Adrenal gland (tissue), 12 donors: ENCODE data around the gene FGF19. TPM values are rescaled to one million over a fixed set of nuclear protein-coding genes. Genes with fewer than 3 reads are reported as not detected.
A peak's percentile ranks its signal among the peaks of the same experiment; 100 is the strongest.

Experiments
- DNase-seq, 7 donors: peaks; one replicate each; pipeline ENCODE4 v3.0.0-alpha.2; 2019 to 2020
- H3K27ac ChIP-seq, 5 donors: fragments of 200-600 bp; sonication (generic) in 4 of 5; 1 replicate in 3 of 5; 2 replicates in 2 of 5; pipeline versions ENCODE4 v1.5.1 to v1.8.0; 2016 to 2020; ENCODE audit warnings: mild to moderate bottlenecking in 1 of 5
- H3K27me3 ChIP-seq: fragments of 200-600 bp; 2 replicates; pipeline ENCODE4 v1.8.0; 2021
- H3K36me3 ChIP-seq, 2 donors: fragments of 200-600 bp; replicated peaks in 1 of 2; 1 replicate in 1 of 2; 2 replicates in 1 of 2; pipeline versions ENCODE4 v1.5.1 to v1.8.0; 2018 to 2022
- H3K4me1 ChIP-seq, 2 donors: fragments of 200-600 bp; replicated peaks in 1 of 2; 1 replicate in 1 of 2; 2 replicates in 1 of 2; pipeline versions ENCODE4 v1.5.1 to v1.8.0; 2018 to 2021
- H3K4me3 ChIP-seq, 4 donors: fragments of 200-600 bp; sonication (generic) in 3 of 4; one replicate each; pipeline ENCODE4 v1.5.1; 2016 to 2018
- H3K9me3 ChIP-seq, 3 donors: fragments of 200-600 bp; sonication (generic) in 1 of 3; replicated peaks in 1 of 3; 1 replicate in 2 of 3; 2 replicates in 1 of 3; pipeline versions ENCODE4 v1.5.1 to v1.8.0; 2016 to 2021
- POLR2A ChIP-seq, 2 donors: fragments of 450-650 bp; IDR thresholded peaks; one replicate each; pipeline ENCODE4 v1.6.1; 2017; ENCODE audit warnings: antibody characterized with exemption in 2 of 2, mild to moderate bottlenecking in 2 of 2, moderate library complexity in 1 of 2
- WGBS, 4 donors: extraction: QIAGEN DNeasy Blood & Tissue Kit in 2 of 4; methylation state at CpG; one replicate each; pipeline versions ENCODE4 v1.1.5 to v1.1.7; 2013 to 2017; 5-methylcytosine and 5-hydroxymethylcytosine counted together
- intact Hi-C, 2 donors: fragments of 100-400 bp; cut with DNase I; formaldehyde crosslinking; loops; one replicate each; pipeline versions ENCODE4 v1.14.1 to v1.15.0; 2022 to 2023
- polyA plus RNA-seq, 3 donors: library from polyadenylated mRNA; stranded (reverse); fragments of 200-250 nt in 2 of 3; fragments of 350-450 nt in 1 of 3; fragmentation: Illumina TruSeq in 1 of 3; extraction: RNeasy Lipid Tissue Mini Kit (QIAGEN cat#74804) in 1 of 3; gene quantifications; one replicate each; pipeline ENCODE4 v1.2.3, GENCODE V29; 2013 to 2014
- total RNA-seq, 9 donors: library from RNA; depleted of rRNA in 4 of 9; stranded (reverse); fragments of >200 nt in 4 of 9; fragments of 120-200 nt in 1 of 9; fragmentation: NEBNext Ultra II Directional in 1 of 9; extraction: Animal tissue kit (Norgen Biotek cat#: 25700) in 1 of 9; gene quantifications; one replicate each; pipeline versions ENCODE4 v1.1.0 to v1.2.4, GENCODE V29; 2013 to 2023
- TF ChIP-seq, protein P1 (sequence below), 6 experiments: fragments of 450-650 bp in 4 of 6; fragments of 200-600 bp in 2 of 6; sonication (generic) in 1 of 6; IDR thresholded peaks; 1 replicate in 5 of 6; 2 replicates in 1 of 6; pipeline versions ENCODE4 v1.5.1 to v1.8.0; 2016 to 2021; ENCODE audit warnings: antibody characterized with exemption in 6 of 6, mild to moderate bottlenecking in 2 of 6, moderate library complexity in 1 of 6
- donor health status: healthy with polysubstance abuse.
- donor health status: Bipolar disorder and iron deficiency.
- donor health status: DM: yes; HTN: yes; CAD: no.
- donor health status: DM: no; HTN: no; CAD: no.
- donor health status: DM: no; HTN: no; CAD: no.
- donor health status: DM: yes; HTN: yes; CAD: no.

Gene FGF19
- total and polyA plus RNA-seq, 12 donors = not detected

DNA sequence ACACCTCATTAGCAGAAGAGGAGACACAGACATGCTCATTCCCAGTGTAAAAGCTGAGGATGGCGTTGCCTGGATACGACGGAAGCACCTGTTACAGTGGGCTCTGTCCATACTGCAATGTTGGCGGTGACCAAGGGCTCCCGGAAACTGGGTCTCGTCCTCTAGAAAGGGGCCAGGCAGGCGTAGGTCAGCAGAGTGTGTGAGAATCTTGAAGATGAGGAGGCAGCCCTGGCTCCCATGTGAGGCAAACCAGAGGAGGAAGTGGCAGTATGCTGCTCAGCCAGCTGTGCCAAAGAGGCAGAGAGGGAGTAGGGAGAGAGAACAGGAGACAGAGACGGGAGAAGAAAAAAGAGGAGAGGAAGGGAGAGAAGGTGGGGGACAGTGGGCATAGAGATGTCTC is 38.9 kb downstream of the FGF19 start:
- WGBS, 4 donors = 87 to 93% (median 90%) methylated on average over 8 of the region's 8 CpGs
- Histone ChIP-seq H3K4me1 (peaks cover under 1 to 9% of the 10 kb centered on the region in 2 donors), H3K27ac (no peak overlapping the region), H3K4me3 (no peak overlapping the region), H3K27me3 (no peaks in the 10 kb centered on the region), H3K36me3 (peaks cover 0 to 36% of the 10 kb centered on the region in 2 donors), H3K9me3 (no peaks in the 10 kb centered on the region)
- TF ChIP-seq, protein P1, sequence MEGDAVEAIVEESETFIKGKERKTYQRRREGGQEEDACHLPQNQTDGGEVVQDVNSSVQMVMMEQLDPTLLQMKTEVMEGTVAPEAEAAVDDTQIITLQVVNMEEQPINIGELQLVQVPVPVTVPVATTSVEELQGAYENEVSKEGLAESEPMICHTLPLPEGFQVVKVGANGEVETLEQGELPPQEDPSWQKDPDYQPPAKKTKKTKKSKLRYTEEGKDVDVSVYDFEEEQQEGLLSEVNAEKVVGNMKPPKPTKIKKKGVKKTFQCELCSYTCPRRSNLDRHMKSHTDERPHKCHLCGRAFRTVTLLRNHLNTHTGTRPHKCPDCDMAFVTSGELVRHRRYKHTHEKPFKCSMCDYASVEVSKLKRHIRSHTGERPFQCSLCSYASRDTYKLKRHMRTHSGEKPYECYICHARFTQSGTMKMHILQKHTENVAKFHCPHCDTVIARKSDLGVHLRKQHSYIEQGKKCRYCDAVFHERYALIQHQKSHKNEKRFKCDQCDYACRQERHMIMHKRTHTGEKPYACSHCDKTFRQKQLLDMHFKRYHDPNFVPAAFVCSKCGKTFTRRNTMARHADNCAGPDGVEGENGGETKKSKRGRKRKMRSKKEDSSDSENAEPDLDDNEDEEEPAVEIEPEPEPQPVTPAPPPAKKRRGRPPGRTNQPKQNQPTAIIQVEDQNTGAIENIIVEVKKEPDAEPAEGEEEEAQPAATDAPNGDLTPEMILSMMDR (IDR thresholded peaks at IDR 0.05) = no peak
- TF ChIP-seq POLR2A (IDR thresholded peaks at IDR 0.05) = no peak
- peak in 1 of 7 donors; percentile 5 for DNase-seq
- intact Hi-C loops = no loop called here

GRCh38 chr11:69664103-69664775 is 39.6 kb downstream of the FGF19 start:
- peaks cover 0 to 29% of the 10 kb centered on the region in 2 donors for H3K36me3 ChIP-seq
- DNase-seq = peak in 1 of 7 donors; percentile 9

GRCh38 chr11:69663326-69663725 is 40.5 kb downstream of the FGF19 start:
- Histone ChIP-seq H3K27me3 (no peaks in the 10 kb centered on the region), H3K4me3 (no peak overlapping the region), H3K9me3 (no peaks in the 10 kb centered on the region), H3K27ac (no peak overlapping the region), H3K4me1 (peaks cover 0 to 6% of the 10 kb centered on the region in 2 donors), H3K36me3 (peaks cover 0 to 23% of the 10 kb centered on the region in 2 donors)
- no peak for TF ChIP-seq POLR2A (IDR thresholded peaks at IDR 0.05)
- TF ChIP-seq, protein P1 (IDR thresholded peaks at IDR 0.05) = no peak
- WGBS, 4 donors = 91 to 100% (median 94%) methylated on average over 3 to 6 of the region's 6 CpGs
- intact Hi-C loops = no loop called here
- no peak for DNase-seq

More at GRCh38 chr11:69664103-69664775, 39.6 kb downstream of the FGF19 start:
- TF ChIP-seq, protein P1 (IDR thresholded peaks at IDR 0.05) = no peak
- TF ChIP-seq POLR2A (IDR thresholded peaks at IDR 0.05) = no peak
- H3K4me3 ChIP-seq = no peak overlapping the region
- no peaks in the 10 kb centered on the region for H3K9me3 ChIP-seq
- 91 to 97% (median 94%) methylated on average over 15 to 17 of the region's 17 CpGs for WGBS, 4 donors
- H3K27ac ChIP-seq = no peak overlapping the region
- intact Hi-C loops = no loop called here
- no peaks in the 10 kb centered on the region for H3K27me3 ChIP-seq
- H3K4me1 ChIP-seq = peaks cover 0 to 8% of the 10 kb centered on the region in 2 donors

GRCh38 chr11:69662806-69663205 is 41.0 kb downstream of the FGF19 start:
- 87 to 96% (median 94%) methylated on average over 11 to 13 of the region's 13 CpGs for WGBS, 4 donors
- Histone ChIP-seq H3K36me3 (peaks cover 0 to 22% of the 10 kb centered on the region in 2 donors), H3K4me3 (no peak overlapping the region), H3K9me3 (no peaks in the 10 kb centered on the region), H3K4me1 (peaks cover 0 to 1% of the 10 kb centered on the region in 2 donors), H3K27me3 (no peaks in the 10 kb centered on the region), H3K27ac (no peak overlapping the region)
- no peak for DNase-seq
- TF ChIP-seq POLR2A (IDR thresholded peaks at IDR 0.05) = no peak
- TF ChIP-seq, protein P1 (IDR thresholded peaks at IDR 0.05) = no peak
- intact Hi-C loops = no loop called here
